ENCODE measurements around the gene ZBTB16. TPM values are rescaled to one million over a fixed set of nuclear protein-coding genes. Genes with fewer than 3 reads are reported as not detected.

ZBTB16 gene
- total and polyA plus RNA-seq, 2 experiments from 2014 or later = 0.29 to 1.4 TPM

- Histone ChIP-seq H3K4me3 (no peak overlapping the region), H2AFZ (no peak overlapping the region), H3K4me2 (no peak overlapping the region), H3K36me3 (ENCODE audit: insufficient read depth) (no peaks in the 10 kb centered on the region), H3K79me2 (replicated peaks; ENCODE audit: insufficient read depth) (no peaks in the 10 kb centered on the region), H3K27ac (ENCODE audit: low read depth) (no peak overlapping the region), H4K20me1 (replicated peaks; ENCODE audit: insufficient read depth) (no peaks in the 10 kb centered on the region), H3K9me2 (ENCODE audit: insufficient read depth) (peaks cover 3% of the 10 kb centered on the region), H3K4me1 (ENCODE audit: insufficient read depth) (peaks cover 11% of the 10 kb centered on the region), H3F3A (replicated peaks; ENCODE audit: low read depth) (no peaks in the 10 kb centered on the region), H3K27me3 (ENCODE audit: insufficient read depth) (no peaks in the 10 kb centered on the region)
- Mint-ChIP-seq H3K9me3 (no peaks in the 10 kb centered on the region), H3K27me3 (ENCODE audit: insufficient read depth, low read depth, poor library complexity) (peaks cover 2% of the 10 kb centered on the region), H3K27ac (no peak overlapping the region), H3K4me1 (peaks cover 29% of the 10 kb centered on the region), H3K36me3 (ENCODE audit: low read depth) (no peaks in the 10 kb centered on the region), H3K4me3 (no peak overlapping the region)
- TF ChIP-seq NANOG (IDR thresholded peaks at IDR 0.05; ENCODE audit: borderline replicate concordance) (no peak), CREB1 (CRISPR knock-in tag; IDR thresholded peaks at IDR 0.05; ENCODE audit: low read depth) (no peak), EZH2phosphoT487 (IDR thresholded peaks at IDR 0.05; ENCODE audit: unreplicated experiment) (no peak), ETS1 (IDR thresholded peaks at IDR 0.05) (no peak), REST (IDR thresholded peaks at IDR 0.05; ENCODE audit: unreplicated experiment) (no peak), STAT1 (IDR thresholded peaks at IDR 0.05; ENCODE audit: unreplicated experiment) (no peak), POLR2AphosphoS5 (IDR thresholded peaks at IDR 0.05; ENCODE audit: low read depth) (no peak), ZNF331 (CRISPR knock-in tag; IDR thresholded peaks at IDR 0.05; ENCODE audit: low read depth) (no peak), EZH2 (IDR thresholded peaks at IDR 0.05; ENCODE audit: low read depth, unreplicated experiment) (no peak), ZNF114 (CRISPR knock-in tag; IDR thresholded peaks at IDR 0.05) (no peak), JUNB (IDR thresholded peaks at IDR 0.05; ENCODE audit: unreplicated experiment) (no peak)
- TF ChIP-seq, protein P1, sequence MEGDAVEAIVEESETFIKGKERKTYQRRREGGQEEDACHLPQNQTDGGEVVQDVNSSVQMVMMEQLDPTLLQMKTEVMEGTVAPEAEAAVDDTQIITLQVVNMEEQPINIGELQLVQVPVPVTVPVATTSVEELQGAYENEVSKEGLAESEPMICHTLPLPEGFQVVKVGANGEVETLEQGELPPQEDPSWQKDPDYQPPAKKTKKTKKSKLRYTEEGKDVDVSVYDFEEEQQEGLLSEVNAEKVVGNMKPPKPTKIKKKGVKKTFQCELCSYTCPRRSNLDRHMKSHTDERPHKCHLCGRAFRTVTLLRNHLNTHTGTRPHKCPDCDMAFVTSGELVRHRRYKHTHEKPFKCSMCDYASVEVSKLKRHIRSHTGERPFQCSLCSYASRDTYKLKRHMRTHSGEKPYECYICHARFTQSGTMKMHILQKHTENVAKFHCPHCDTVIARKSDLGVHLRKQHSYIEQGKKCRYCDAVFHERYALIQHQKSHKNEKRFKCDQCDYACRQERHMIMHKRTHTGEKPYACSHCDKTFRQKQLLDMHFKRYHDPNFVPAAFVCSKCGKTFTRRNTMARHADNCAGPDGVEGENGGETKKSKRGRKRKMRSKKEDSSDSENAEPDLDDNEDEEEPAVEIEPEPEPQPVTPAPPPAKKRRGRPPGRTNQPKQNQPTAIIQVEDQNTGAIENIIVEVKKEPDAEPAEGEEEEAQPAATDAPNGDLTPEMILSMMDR (conservative IDR thresholded peaks at IDR 0.05; ENCODE audit: low read depth in 2 of 2) = no peak
- TF ChIP-seq, protein P2, sequence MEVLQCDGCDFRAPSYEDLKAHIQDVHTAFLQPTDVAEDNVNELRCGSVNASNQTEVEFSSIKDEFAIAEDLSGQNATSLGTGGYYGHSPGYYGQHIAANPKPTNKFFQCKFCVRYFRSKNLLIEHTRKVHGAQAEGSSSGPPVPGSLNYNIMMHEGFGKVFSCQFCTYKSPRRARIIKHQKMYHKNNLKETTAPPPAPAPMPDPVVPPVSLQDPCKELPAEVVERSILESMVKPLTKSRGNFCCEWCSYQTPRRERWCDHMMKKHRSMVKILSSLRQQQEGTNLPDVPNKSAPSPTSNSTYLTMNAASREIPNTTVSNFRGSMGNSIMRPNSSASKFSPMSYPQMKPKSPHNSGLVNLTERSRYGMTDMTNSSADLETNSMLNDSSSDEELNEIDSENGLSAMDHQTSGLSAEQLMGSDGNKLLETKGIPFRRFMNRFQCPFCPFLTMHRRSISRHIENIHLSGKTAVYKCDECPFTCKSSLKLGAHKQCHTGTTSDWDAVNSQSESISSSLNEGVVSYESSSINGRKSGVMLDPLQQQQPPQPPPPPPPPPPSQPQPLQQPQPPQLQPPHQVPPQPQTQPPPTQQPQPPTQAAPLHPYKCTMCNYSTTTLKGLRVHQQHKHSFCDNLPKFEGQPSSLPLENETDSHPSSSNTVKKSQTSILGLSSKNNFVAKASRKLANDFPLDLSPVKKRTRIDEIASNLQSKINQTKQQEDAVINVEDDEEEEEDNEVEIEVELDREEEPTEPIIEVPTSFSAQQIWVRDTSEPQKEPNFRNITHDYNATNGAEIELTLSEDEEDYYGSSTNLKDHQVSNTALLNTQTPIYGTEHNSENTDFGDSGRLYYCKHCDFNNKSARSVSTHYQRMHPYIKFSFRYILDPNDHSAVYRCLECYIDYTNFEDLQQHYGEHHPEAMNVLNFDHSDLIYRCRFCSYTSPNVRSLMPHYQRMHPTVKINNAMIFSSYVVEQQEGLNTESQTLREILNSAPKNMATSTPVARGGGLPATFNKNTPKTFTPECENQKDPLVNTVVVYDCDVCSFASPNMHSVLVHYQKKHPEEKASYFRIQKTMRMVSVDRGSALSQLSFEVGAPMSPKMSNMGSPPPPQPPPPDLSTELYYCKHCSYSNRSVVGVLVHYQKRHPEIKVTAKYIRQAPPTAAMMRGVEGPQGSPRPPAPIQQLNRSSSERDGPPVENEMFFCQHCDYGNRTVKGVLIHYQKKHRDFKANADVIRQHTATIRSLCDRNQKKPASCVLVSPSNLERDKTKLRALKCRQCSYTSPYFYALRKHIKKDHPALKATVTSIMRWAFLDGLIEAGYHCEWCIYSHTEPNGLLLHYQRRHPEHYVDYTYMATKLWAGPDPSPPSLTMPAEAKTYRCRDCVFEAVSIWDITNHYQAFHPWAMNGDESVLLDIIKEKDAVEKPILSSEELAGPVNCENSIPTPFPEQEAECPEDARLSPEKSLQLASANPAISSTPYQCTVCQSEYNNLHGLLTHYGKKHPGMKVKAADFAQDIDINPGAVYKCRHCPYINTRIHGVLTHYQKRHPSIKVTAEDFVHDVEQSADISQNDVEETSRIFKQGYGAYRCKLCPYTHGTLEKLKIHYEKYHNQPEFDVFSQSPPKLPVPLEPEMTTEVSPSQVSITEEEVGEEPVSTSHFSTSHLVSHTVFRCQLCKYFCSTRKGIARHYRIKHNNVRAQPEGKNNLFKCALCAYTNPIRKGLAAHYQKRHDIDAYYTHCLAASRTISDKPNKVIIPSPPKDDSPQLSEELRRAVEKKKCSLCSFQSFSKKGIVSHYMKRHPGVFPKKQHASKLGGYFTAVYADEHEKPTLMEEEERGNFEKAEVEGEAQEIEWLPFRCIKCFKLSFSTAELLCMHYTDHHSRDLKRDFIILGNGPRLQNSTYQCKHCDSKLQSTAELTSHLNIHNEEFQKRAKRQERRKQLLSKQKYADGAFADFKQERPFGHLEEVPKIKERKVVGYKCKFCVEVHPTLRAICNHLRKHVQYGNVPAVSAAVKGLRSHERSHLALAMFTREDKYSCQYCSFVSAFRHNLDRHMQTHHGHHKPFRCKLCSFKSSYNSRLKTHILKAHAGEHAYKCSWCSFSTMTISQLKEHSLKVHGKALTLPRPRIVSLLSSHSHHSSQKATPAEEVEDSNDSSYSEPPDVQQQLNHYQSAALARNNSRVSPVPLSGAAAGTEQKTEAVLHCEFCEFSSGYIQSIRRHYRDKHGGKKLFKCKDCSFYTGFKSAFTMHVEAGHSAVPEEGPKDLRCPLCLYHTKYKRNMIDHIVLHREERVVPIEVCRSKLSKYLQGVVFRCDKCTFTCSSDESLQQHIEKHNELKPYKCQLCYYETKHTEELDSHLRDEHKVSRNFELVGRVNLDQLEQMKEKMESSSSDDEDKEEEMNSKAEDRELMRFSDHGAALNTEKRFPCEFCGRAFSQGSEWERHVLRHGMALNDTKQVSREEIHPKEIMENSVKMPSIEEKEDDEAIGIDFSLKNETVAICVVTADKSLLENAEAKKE (CRISPR knock-in tag; IDR thresholded peaks at IDR 0.05) = no peak
- ATAC-seq (no peak), DNase-seq (ENCODE audit: low spot score) (no peak)
These were observed 81.3 kb downstream of the ZBTB16 start for GRCh38 chr11:114140826-114141225.

Data from GM23338 (cell line).